DND-41 (cell line): ENCODE data around the gene TEX9.

ENCODE experiments used
- ATAC-seq: fragments of 200-7000 bp; cut with Tn5 transposase; 3 replicates; pipeline ENCODE4 v1.9.1; 2021; ENCODE audit warnings: low read depth; ENCODE audit not compliant: insufficient read depth
- DNase-seq: peaks from one replicate; pipeline ENCODE4 v3.0.0-alpha.2; 2020
- H2AFZ ChIP-seq: 2 replicates; pipeline ENCODE4 v1.6.0; 2012; ENCODE audit warnings: low read depth, low read length
- H3K27ac ChIP-seq: 2 replicates; pipeline ENCODE4 v1.5.1; 2012; ENCODE audit warnings: low read length, inconsistent platforms
- H3K27me3 ChIP-seq: fragments of 200-600 bp; sonication (generic); 2 replicates; pipeline ENCODE4 v1.6.0; 2012; ENCODE audit warnings: low read length, mild to moderate bottlenecking, inconsistent platforms; ENCODE audit not compliant: insufficient read depth, poor library complexity
- H3K36me3 ChIP-seq: 2 replicates; pipeline ENCODE4 v1.5.1; 2012; ENCODE audit warnings: low read length, inconsistent platforms; ENCODE audit not compliant: insufficient read depth
- H3K4me1 ChIP-seq: 2 replicates; pipeline ENCODE4 v1.5.1; 2012; ENCODE audit warnings: mild to moderate bottlenecking, low read length; ENCODE audit not compliant: insufficient read depth
- H3K4me2 ChIP-seq: 2 replicates; pipeline ENCODE4 v1.6.0; 2012; ENCODE audit warnings: mild to moderate bottlenecking, moderate library complexity, low read length, inconsistent platforms; ENCODE audit not compliant: insufficient read depth
- H3K4me3 ChIP-seq, 2 experiments: fragments of 200-600 bp in 1 of 2; shearing (Covaris generic) in 1 of 2; 2 replicates each; pipeline ENCODE4 v1.5.1; 2012 to 2016; ENCODE audit warnings: inconsistent platforms in 2 of 2, low read length in 2 of 2, mild to moderate bottlenecking in 2 of 2, low read depth in 1 of 2, moderate library complexity in 1 of 2
- H3K79me2 ChIP-seq: 2 replicates; pipeline ENCODE4 v1.6.0; 2012; ENCODE audit warnings: low read length, inconsistent platforms; ENCODE audit not compliant: insufficient read depth
- H3K9ac ChIP-seq: 2 replicates; pipeline ENCODE4 v1.6.0; 2012; ENCODE audit warnings: low read depth, mild to moderate bottlenecking, inconsistent platforms, low read length, moderate library complexity
- H3K9me3 ChIP-seq: 2 replicates; pipeline ENCODE4 v1.5.1; 2012; ENCODE audit warnings: low read length, moderate library complexity, mild to moderate bottlenecking, inconsistent platforms; ENCODE audit not compliant: insufficient read depth, severe bottlenecking
- H4K20me1 ChIP-seq: 2 replicates; pipeline ENCODE4 v1.6.0; 2012; ENCODE audit warnings: low read length; ENCODE audit not compliant: insufficient read depth
- CTCF ChIP-seq: IDR thresholded peaks from 2 replicates; pipeline ENCODE4 v1.5.1; 2012; ENCODE audit warnings: borderline replicate concordance, low read length, moderate library complexity, mild to moderate bottlenecking; ENCODE audit not compliant: poor library complexity, severe bottlenecking; ENCODE audit errors: extremely low read depth
- EZH2 ChIP-seq: IDR thresholded peaks from 3 replicates; pipeline ENCODE4 v1.6.1; 2012; ENCODE audit warnings: borderline replicate concordance, low read depth, mild to moderate bottlenecking, moderate library complexity, low read length, inconsistent platforms; ENCODE audit not compliant: severe bottlenecking

The TEX9 gene

GRCh38 chr15:56467616-56468015 lies 102.4 kb downstream of the TEX9 start:
- peak overlapping the region; percentile 62 for H3K4me2 ChIP-seq
- H3K9me3 ChIP-seq, result no peaks in the 10 kb centered on the region
- H3K79me2 ChIP-seq, result peaks cover 13% of the 10 kb centered on the region
- 0 out of 2 replicates have a peak, but pooled peaks cover under 1% of the 10 kb centered on the region for H3K36me3 ChIP-seq
- H3K9ac ChIP-seq, result peak overlapping the region; percentile 59
- H3K27me3 ChIP-seq, result no peaks in the 10 kb centered on the region
- H3K4me3 ChIP-seq, result peak overlapping the region in 1 of 2 experiments; percentile 47; a peak in 1 of 4 replicates
- TF ChIP-seq CTCF, result no peak
- no peak for TF ChIP-seq EZH2
- DNase-seq, result no peak
- peaks cover 57% of the 10 kb centered on the region for H3K4me1 ChIP-seq
- ATAC-seq, result no peak
- H3K27ac ChIP-seq, result peak overlapping the region; percentile 82
- H4K20me1 ChIP-seq, result no peaks in the 10 kb centered on the region
- peak overlapping the region; percentile 74 for H2AFZ ChIP-seq

- peak; percentile 49 for DNase-seq
- Histone ChIP-seq H3K79me2 (peaks cover 13% of the 10 kb centered on the region), H2AFZ (peak overlapping the region; percentile 74), H3K9me3 (no peaks in the 10 kb centered on the region), H4K20me1 (no peaks in the 10 kb centered on the region), H3K36me3 (no peaks in the 10 kb centered on the region), H3K27ac (peak overlapping the region; percentile 82), H3K9ac (peak overlapping the region; percentile 59), H3K27me3 (no peaks in the 10 kb centered on the region), H3K4me3 (peak overlapping the region; percentile 5 to 47), H3K4me2 (peak overlapping the region; percentile 62), H3K4me1 (peaks cover 49% of the 10 kb centered on the region)
- TF ChIP-seq EZH2 (no peak), CTCF (no peak)
- peak; percentile 67 for ATAC-seq
Observed at GRCh38 chr15:56468401-56468800, 103.2 kb downstream of the TEX9 start.

- DNase-seq (no peak), ATAC-seq (no peak)
- no peak overlapping the region for H3K4me3 ChIP-seq
- H3K79me2 ChIP-seq, result peaks cover 4% of the 10 kb centered on the region
- no peaks in the 10 kb centered on the region for H3K9me3 ChIP-seq
- TF ChIP-seq EZH2, result no peak
- TF ChIP-seq CTCF, result no peak
- H3K27ac ChIP-seq, result peak overlapping the region; percentile 11; the same call in 1 of the 2 replicates
- peak overlapping the region; percentile 72 for H2AFZ ChIP-seq
- H3K27me3 ChIP-seq, result no peaks in the 10 kb centered on the region
- no peaks in the 10 kb centered on the region for H4K20me1 ChIP-seq
- H3K36me3 ChIP-seq, result no peaks in the 10 kb centered on the region
- no peak overlapping the region for H3K4me2 ChIP-seq
- H3K4me1 ChIP-seq, result peaks cover 38% of the 10 kb centered on the region
- no peak overlapping the region for H3K9ac ChIP-seq
Observed at GRCh38 chr15:56469483-56469882, 104.3 kb downstream of the TEX9 start.
